Left ventricle myocardium superior (tissue), 1 donor: ENCODE data around the gene HPCAL1. TPM values are rescaled to one million over a fixed set of nuclear protein-coding genes. Genes with fewer than 3 reads are reported as not detected.
A peak's percentile ranks its signal among the peaks of the same experiment; 100 is the strongest.

ENCODE experiments used
- ATAC-seq: fragments of 200-7000 bp; cut with Tn5 transposase; one replicate; pipeline ENCODE4 v1.9.1; 2020; ENCODE audit warnings: mild to moderate bottlenecking, moderate library complexity
- DNase-seq: peaks from one replicate; pipeline ENCODE4 v3.0.0-alpha.2; 2020
- intact Hi-C: fragments of 100-400 bp; cut with micrococcal nuclease; formaldehyde crosslinking; loops from one replicate; pipeline ENCODE4 v1.11.0; 2022
- total RNA-seq: library from RNA; stranded (reverse); fragmentation: NEBNext Ultra II Directional; extraction: Animal tissue kit (Norgen Biotek cat#: 25700); gene quantifications from one replicate; pipeline ENCODE4 v1.2.1, GENCODE V29; 2021
- donor health status: DM: no; HTN: yes; CAD: no; lungs with severe emphysema.

The HPCAL1 gene
- total RNA-seq, 1 donor from 2014 or later: 40.5 TPM

GRCh38 chr2:10422732-10423399 is 120.2 kb downstream of the HPCAL1 start:
- ATAC-seq (no peak), DNase-seq (no peak)
- intact Hi-C loops: no loop called here

- no peak for DNase-seq
- intact Hi-C loops: no loop called here
- ATAC-seq: no peak
Measured at GRCh38 chr2:10423400-10423774, 120.7 kb downstream of the HPCAL1 start.

GRCh38 chr2:10424051-10424450 is 121.3 kb downstream of the HPCAL1 start:
- ATAC-seq (no peak), DNase-seq (no peak)
- intact Hi-C loops: no loop called here

GRCh38 chr2:10424916-10425505 is 122.3 kb downstream of the HPCAL1 start:
- intact Hi-C loops: no loop called here
- DNase-seq: no peak

GRCh38 chr2:10425699-10426098 is 123.0 kb downstream of the HPCAL1 start:
- intact Hi-C loops: no loop called here
- ATAC-seq (no peak), DNase-seq (no peak)

More at GRCh38 chr2:10424916-10425505, 122.3 kb downstream of the HPCAL1 start:
- ATAC-seq: no peak

GRCh38 chr2:10426726-10427617 is 124.3 kb downstream of the HPCAL1 start:
- intact Hi-C loops: no loop called here
- no peak for DNase-seq
- no peak for ATAC-seq

- intact Hi-C loops: no loop called here
- ATAC-seq: no peak
Measured at GRCh38 chr2:10427618-10427949, 124.9 kb downstream of the HPCAL1 start.

GRCh38 chr2:10428355-10428754 is 125.7 kb downstream of the HPCAL1 start:
- intact Hi-C loops: no loop called here
- ATAC-seq: no peak

More at GRCh38 chr2:10427618-10427949, 124.9 kb downstream of the HPCAL1 start:
- DNase-seq: no peak

GRCh38 chr2:10428924-10429323 is 126.2 kb downstream of the HPCAL1 start:
- intact Hi-C loops: no loop called here

More at GRCh38 chr2:10428355-10428754, 125.7 kb downstream of the HPCAL1 start:
- DNase-seq: no peak

GRCh38 chr2:10430886-10431622 is 128.3 kb downstream of the HPCAL1 start:
- intact Hi-C loops: no loop called here
- ATAC-seq: no peak
- DNase-seq: no peak

More at GRCh38 chr2:10428924-10429323, 126.2 kb downstream of the HPCAL1 start:
- DNase-seq: no peak
- no peak for ATAC-seq

- DNase-seq (no peak), ATAC-seq (no peak)
- intact Hi-C loops: no loop called here
Measured at GRCh38 chr2:10431797-10432196, 129.1 kb downstream of the HPCAL1 start.

GRCh38 chr2:10432311-10433181 is 129.8 kb downstream of the HPCAL1 start:
- DNase-seq (no peak), ATAC-seq (peak; percentile 27)
- intact Hi-C loops: no loop called here

- ATAC-seq (no peak), DNase-seq (no peak)
- intact Hi-C loops: no loop called here
Measured at GRCh38 chr2:10433264-10433946, 130.7 kb downstream of the HPCAL1 start.

GRCh38 chr2:10433947-10434885 is 131.5 kb downstream of the HPCAL1 start:
- no peak for ATAC-seq

GRCh38 chr2:10434886-10435819 is 132.4 kb downstream of the HPCAL1 start:
- intact Hi-C loops: loop anchor here (2.0 kb wide), 1 partner anchor 310 kb away; no protein-coding TSS in a partner anchor
- ATAC-seq (peak; percentile 86), DNase-seq (peak; percentile 85)

More at GRCh38 chr2:10433947-10434885, 131.5 kb downstream of the HPCAL1 start:
- no peak for DNase-seq
- intact Hi-C loops: loop anchor here (2.0 kb wide), 1 partner anchor 309 kb away; no protein-coding TSS in a partner anchor

GRCh38 chr2:10435820-10436204 is 133.1 kb downstream of the HPCAL1 start:
- no peak for DNase-seq
- intact Hi-C loops: loop anchor here (2.0 kb wide), 1 partner anchor 311 kb away; no protein-coding TSS in a partner anchor
- no peak for ATAC-seq
